ENCODE measurements around the gene FGD4.

Gene FGD4

DNA sequence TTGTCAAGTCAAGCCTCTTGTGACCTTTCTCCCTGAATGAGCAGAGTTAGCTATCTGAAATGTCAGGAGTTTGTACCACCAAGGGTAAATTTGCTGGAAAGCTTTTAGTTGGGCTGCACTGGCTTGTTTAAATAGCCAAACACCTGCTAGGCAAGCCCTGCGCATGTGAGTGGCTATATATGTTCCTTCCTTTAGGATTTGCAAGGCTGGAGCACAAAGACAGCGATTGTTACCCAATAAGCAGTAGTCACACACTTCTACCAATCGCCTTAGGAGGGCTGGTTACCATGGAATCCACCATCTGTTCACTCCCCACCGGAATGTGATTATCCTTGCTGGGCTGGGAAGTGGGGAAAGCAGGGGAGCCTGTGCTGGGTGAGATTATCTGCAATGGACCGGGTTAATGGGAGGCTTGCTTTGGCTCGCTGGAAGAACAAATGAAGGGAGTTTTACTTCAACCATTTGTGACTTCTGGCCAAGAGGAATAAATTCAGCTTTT lies 102.5 kb downstream of the FGD4 start:
- no peak for DNase-seq (ENCODE audit: low read depth in 1 of 2, low spot score in 1 of 2)
- no peaks in the 10 kb centered on the region for H3K27me3 ChIP-seq (ENCODE audit: insufficient read depth, poor library complexity, severe bottlenecking)
- TF ChIP-seq SPI1 (IDR thresholded peaks at IDR 0.05; ENCODE audit: borderline replicate concordance, low read depth) (no peak), POLR2AphosphoS5 (IDR thresholded peaks at IDR 0.05; ENCODE audit: low read depth) (no peak), CTCF (IDR thresholded peaks at IDR 0.05; ENCODE audit: insufficient read depth, low read length) (no peak), GABPA (IDR thresholded peaks at IDR 0.05; ENCODE audit: low read depth) (no peak)
- TF ChIP-seq, protein P1, sequence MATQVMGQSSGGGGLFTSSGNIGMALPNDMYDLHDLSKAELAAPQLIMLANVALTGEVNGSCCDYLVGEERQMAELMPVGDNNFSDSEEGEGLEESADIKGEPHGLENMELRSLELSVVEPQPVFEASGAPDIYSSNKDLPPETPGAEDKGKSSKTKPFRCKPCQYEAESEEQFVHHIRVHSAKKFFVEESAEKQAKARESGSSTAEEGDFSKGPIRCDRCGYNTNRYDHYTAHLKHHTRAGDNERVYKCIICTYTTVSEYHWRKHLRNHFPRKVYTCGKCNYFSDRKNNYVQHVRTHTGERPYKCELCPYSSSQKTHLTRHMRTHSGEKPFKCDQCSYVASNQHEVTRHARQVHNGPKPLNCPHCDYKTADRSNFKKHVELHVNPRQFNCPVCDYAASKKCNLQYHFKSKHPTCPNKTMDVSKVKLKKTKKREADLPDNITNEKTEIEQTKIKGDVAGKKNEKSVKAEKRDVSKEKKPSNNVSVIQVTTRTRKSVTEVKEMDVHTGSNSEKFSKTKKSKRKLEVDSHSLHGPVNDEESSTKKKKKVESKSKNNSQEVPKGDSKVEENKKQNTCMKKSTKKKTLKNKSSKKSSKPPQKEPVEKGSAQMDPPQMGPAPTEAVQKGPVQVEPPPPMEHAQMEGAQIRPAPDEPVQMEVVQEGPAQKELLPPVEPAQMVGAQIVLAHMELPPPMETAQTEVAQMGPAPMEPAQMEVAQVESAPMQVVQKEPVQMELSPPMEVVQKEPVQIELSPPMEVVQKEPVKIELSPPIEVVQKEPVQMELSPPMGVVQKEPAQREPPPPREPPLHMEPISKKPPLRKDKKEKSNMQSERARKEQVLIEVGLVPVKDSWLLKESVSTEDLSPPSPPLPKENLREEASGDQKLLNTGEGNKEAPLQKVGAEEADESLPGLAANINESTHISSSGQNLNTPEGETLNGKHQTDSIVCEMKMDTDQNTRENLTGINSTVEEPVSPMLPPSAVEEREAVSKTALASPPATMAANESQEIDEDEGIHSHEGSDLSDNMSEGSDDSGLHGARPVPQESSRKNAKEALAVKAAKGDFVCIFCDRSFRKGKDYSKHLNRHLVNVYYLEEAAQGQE (IDR thresholded peaks at IDR 0.05; ENCODE audit: insufficient replicate concordance, low read depth) = no peak
- no peak overlapping the region for H3K4me3 ChIP-seq (replicated peaks; ENCODE audit: insufficient read depth, low read length)
- peak overlapping the region; percentile 60 for H3K27ac ChIP-seq (replicated peaks)

- peak overlapping the region; percentile 60 for H3K27ac ChIP-seq (replicated peaks)
- TF ChIP-seq CTCF (IDR thresholded peaks at IDR 0.05; ENCODE audit: insufficient read depth, low read length) (no peak), GABPA (IDR thresholded peaks at IDR 0.05; ENCODE audit: low read depth) (no peak), POLR2AphosphoS5 (IDR thresholded peaks at IDR 0.05; ENCODE audit: low read depth) (no peak), SPI1 (IDR thresholded peaks at IDR 0.05; ENCODE audit: borderline replicate concordance, low read depth) (no peak)
- TF ChIP-seq, protein P1 (IDR thresholded peaks at IDR 0.05; ENCODE audit: insufficient replicate concordance, low read depth) = no peak
- H3K4me3 ChIP-seq (replicated peaks; ENCODE audit: insufficient read depth, low read length) = no peak overlapping the region
- no peaks in the 10 kb centered on the region for H3K27me3 ChIP-seq (ENCODE audit: insufficient read depth, poor library complexity, severe bottlenecking)
- DNase-seq (ENCODE audit: low read depth in 1 of 2, low spot score in 1 of 2) = peak in 1 of 2 experiments; percentile 75
Measured at GRCh38 chr12:32502693-32503502, 103.5 kb downstream of the FGD4 start.

GRCh38 chr12:32503730-32504129 lies 104.4 kb downstream of the FGD4 start:
- H3K27me3 ChIP-seq (ENCODE audit: insufficient read depth, poor library complexity, severe bottlenecking) = no peaks in the 10 kb centered on the region
- 0 out of 2 replicates have a peak overlapping the region, but pooled peaks have one; percentile 4 for H3K27ac ChIP-seq (replicated peaks)
- DNase-seq (ENCODE audit: low read depth in 1 of 2, low spot score in 1 of 2) = no peak
- TF ChIP-seq CTCF (IDR thresholded peaks at IDR 0.05; ENCODE audit: insufficient read depth, low read length) = no peak
- no peak for TF ChIP-seq POLR2AphosphoS5 (IDR thresholded peaks at IDR 0.05; ENCODE audit: low read depth)
- TF ChIP-seq, protein P1 (IDR thresholded peaks at IDR 0.05; ENCODE audit: insufficient replicate concordance, low read depth) = no peak
- TF ChIP-seq SPI1 (IDR thresholded peaks at IDR 0.05; ENCODE audit: borderline replicate concordance, low read depth) = no peak
- TF ChIP-seq GABPA (IDR thresholded peaks at IDR 0.05; ENCODE audit: low read depth) = no peak
- H3K4me3 ChIP-seq (replicated peaks; ENCODE audit: insufficient read depth, low read length) = no peak overlapping the region

All from HL-60 (cell line).